ENCODE measurements around the gene PPARG.

The PPARG gene

DNA sequence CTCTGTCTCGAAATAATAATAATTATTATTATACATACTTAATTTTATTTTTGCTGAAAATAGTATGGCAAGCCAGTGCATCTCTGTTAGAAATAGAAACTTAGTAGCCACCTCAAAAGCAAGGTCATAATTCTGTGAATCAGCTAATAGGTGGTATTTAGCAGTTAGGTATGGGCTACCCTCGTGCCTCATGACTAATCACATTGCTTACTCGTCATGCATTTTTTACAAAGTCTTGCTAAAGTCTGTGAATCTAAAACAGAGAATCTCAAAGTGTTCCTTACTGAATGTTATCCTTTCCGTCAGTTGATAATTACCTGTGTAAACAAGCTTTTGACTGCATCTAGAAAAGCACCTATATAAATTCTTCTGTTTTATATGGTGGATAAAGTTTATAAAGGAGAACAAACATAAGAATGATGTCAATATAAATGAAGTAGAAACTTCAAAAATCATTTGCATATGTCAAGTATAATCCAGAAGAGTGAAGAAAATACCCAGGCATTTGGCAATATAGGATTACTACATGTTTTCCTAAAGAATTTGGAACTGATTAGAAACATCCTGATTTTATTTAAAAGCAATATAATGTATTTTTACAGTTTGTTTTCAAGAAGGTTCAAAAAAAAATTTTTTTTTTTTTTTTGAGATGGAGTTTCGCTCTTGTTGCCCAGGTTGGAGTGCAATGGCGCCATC is 6.2 kb downstream of the PPARG start:
- H3K4me1 ChIP-seq (ENCODE audit: control insufficient read depth, insufficient read depth, low read length): peaks cover 8% of the 10 kb centered on the region; the same call in 1 of the 2 replicates
- H3K9ac ChIP-seq (ENCODE audit: low read depth, low read length): no peak overlapping the region
- H3K9me3 ChIP-seq (ENCODE audit: control insufficient read depth, insufficient read depth, low read length): no peaks in the 10 kb centered on the region
- H3K4me3 ChIP-seq (ENCODE audit: low read depth, low read length): no peak overlapping the region
- H3K36me3 ChIP-seq (ENCODE audit: control insufficient read depth, insufficient read depth, low read length): no peaks in the 10 kb centered on the region
- peaks cover 36% of the 10 kb centered on the region for H3K27me3 ChIP-seq (ENCODE audit: control insufficient read depth, insufficient read depth, low read length)
- H3K27ac ChIP-seq (ENCODE audit: low read depth, low read length): no peak overlapping the region

DNA sequence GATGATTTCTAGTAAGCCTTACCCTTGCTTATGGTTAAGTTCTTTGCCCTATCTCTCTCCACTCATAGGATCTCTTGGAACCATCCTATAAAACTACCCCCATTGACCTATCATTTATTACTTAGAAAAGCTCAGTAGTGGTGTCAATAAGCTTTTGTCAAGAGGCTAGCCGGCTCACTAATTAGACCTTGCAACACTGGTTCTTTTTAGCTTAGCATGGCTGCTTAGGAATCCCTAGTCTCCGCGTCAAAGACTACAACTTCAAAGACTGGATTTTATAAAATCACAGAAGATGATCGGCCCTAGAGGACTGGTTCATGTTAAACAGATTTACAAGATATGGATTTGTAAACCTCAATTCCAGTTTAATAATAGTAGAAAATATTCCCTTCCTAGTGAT is 7.6 kb downstream of the PPARG start:
- Histone ChIP-seq H3K9ac (ENCODE audit: low read depth, low read length) (no peak overlapping the region), H3K4me3 (ENCODE audit: low read depth, low read length) (no peak overlapping the region), H3K4me1 (ENCODE audit: control insufficient read depth, insufficient read depth, low read length) (peaks cover 8% of the 10 kb centered on the region; the same call in 1 of the 2 replicates), H3K36me3 (ENCODE audit: control insufficient read depth, insufficient read depth, low read length) (no peaks in the 10 kb centered on the region), H3K9me3 (ENCODE audit: control insufficient read depth, insufficient read depth, low read length) (no peaks in the 10 kb centered on the region), H3K27me3 (ENCODE audit: control insufficient read depth, insufficient read depth, low read length) (peaks cover 21% of the 10 kb centered on the region), H3K27ac (ENCODE audit: low read depth, low read length) (no peak overlapping the region)

DNA sequence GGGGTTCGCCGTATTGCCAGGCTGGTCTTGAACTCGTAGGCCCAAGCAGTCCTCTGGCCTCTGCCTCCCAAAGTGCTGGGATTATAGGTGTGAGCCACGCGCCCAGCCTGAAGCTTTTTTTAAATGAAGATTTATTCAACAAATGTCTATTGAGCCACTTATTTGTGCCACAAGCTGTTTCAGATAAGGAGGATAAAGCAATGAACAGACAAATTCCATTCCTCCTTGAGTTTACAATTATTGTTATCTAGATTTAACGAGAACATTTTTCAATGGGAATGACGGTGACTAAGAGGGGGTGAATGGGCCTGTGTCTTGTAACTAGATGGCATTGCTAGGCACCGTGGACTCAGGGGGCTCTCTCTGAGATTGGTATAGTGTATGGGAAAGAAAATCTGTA is 10.2 kb downstream of the PPARG start:
- Histone ChIP-seq H3K27me3 (ENCODE audit: control insufficient read depth, insufficient read depth, low read length) (no peaks in the 10 kb centered on the region; the same call in 1 of the 2 replicates), H3K9me3 (ENCODE audit: control insufficient read depth, insufficient read depth, low read length) (no peaks in the 10 kb centered on the region), H3K36me3 (ENCODE audit: control insufficient read depth, insufficient read depth, low read length) (no peaks in the 10 kb centered on the region), H3K9ac (ENCODE audit: low read depth, low read length) (no peak overlapping the region), H3K4me3 (ENCODE audit: low read depth, low read length) (no peak overlapping the region), H3K4me1 (ENCODE audit: control insufficient read depth, insufficient read depth, low read length) (peaks cover 3% of the 10 kb centered on the region; the same call in 1 of the 2 replicates), H3K27ac (ENCODE audit: low read depth, low read length) (no peak overlapping the region)

DNA sequence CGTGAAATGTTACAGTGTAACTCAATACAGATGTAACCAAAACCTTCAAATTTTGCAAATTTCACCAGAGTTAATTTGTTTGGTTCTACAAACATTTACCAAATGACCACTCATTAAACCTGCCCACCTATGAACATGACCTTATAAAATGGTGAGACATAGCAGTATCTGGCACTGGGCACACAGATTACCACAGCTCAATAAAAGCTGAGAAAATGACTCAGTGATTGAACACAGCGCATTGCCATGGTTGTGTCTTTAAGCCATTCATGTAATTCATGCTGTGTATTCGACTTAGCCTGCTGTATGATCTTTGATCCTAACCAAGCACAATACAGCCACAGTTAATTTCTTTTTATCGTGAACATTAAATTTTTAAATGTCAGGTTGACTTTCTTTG is 11.3 kb downstream of the PPARG start:
- H3K27me3 ChIP-seq (ENCODE audit: control insufficient read depth, insufficient read depth, low read length): no peaks in the 10 kb centered on the region
- no peaks in the 10 kb centered on the region for H3K4me1 ChIP-seq (ENCODE audit: control insufficient read depth, insufficient read depth, low read length)
- H3K4me3 ChIP-seq (ENCODE audit: low read depth, low read length): no peak overlapping the region
- H3K36me3 ChIP-seq (ENCODE audit: control insufficient read depth, insufficient read depth, low read length): no peaks in the 10 kb centered on the region
- no peak overlapping the region for H3K27ac ChIP-seq (ENCODE audit: low read depth, low read length)
- H3K9me3 ChIP-seq (ENCODE audit: control insufficient read depth, insufficient read depth, low read length): no peaks in the 10 kb centered on the region
- H3K9ac ChIP-seq (ENCODE audit: low read depth, low read length): no peak overlapping the region

DNA sequence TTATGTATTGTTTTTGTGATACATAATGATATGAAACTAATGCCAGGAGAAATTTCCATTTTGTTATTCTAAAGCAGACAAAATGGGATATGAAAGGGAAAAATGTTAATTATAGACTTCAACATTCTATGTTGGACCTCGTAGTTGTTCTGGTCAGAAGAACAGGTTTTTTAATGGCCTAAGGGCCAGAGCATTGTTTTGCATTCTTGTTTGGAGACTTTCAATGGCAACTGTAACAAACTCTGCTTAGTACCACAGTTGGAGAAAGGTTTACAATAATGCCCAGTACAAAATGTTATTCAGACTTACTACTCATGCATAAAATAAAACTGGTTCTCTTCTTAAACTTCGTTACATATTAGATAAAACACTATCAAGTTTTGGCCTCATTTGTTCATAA is 12.2 kb downstream of the PPARG start:
- Histone ChIP-seq H3K4me1 (ENCODE audit: control insufficient read depth, insufficient read depth, low read length) (no peaks in the 10 kb centered on the region), H3K9ac (ENCODE audit: low read depth, low read length) (no peak overlapping the region), H3K9me3 (ENCODE audit: control insufficient read depth, insufficient read depth, low read length) (no peaks in the 10 kb centered on the region), H3K36me3 (ENCODE audit: control insufficient read depth, insufficient read depth, low read length) (no peaks in the 10 kb centered on the region), H3K4me3 (ENCODE audit: low read depth, low read length) (no peak overlapping the region), H3K27me3 (ENCODE audit: control insufficient read depth, insufficient read depth, low read length) (no peaks in the 10 kb centered on the region), H3K27ac (ENCODE audit: low read depth, low read length) (no peak overlapping the region)

DNA sequence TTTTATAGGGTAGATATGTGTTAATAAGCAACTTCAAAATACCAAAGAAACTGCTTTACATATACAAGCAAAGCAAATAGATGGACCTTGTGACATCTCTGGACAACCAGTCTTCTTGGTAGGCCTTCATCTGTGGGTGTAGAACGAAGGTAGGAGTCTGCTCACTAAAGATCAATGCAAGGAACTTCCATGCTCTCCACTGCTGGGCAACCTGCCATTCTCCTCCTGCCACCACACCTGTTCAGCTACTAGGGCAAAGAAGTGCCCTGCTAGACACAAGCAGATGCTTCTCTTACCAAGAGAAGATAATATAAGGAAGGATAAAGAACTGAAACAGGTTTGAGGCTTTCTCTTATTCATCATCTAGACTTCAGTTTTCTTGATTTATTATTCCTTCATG is 12.6 kb downstream of the PPARG start:
- no peaks in the 10 kb centered on the region for H3K27me3 ChIP-seq (ENCODE audit: control insufficient read depth, insufficient read depth, low read length)
- H3K27ac ChIP-seq (ENCODE audit: low read depth, low read length): no peak overlapping the region
- H3K36me3 ChIP-seq (ENCODE audit: control insufficient read depth, insufficient read depth, low read length): no peaks in the 10 kb centered on the region
- no peak overlapping the region for H3K4me3 ChIP-seq (ENCODE audit: low read depth, low read length)
- no peaks in the 10 kb centered on the region for H3K4me1 ChIP-seq (ENCODE audit: control insufficient read depth, insufficient read depth, low read length)
- no peaks in the 10 kb centered on the region for H3K9me3 ChIP-seq (ENCODE audit: control insufficient read depth, insufficient read depth, low read length)
- no peak overlapping the region for H3K9ac ChIP-seq (ENCODE audit: low read depth, low read length)

DNA sequence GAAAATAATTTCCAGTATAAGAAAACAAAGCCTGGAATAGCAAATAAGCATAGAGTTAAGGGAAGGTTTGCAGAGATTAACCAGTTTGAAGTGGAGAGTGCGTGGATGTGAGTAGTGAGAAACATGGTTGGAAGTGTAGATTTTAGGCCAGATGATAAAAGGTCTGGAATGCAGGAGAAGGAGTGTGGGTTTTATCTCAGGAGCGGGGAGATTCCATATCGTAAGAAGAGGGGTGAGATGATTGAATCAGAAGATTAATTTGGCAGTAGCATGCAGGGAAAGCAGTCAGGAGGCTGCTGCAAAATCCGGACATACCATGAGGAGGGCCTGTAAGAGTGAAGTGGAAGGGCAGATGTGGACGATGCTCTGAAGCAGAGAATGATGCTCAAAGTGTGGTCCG is 13.7 kb downstream of the PPARG start:
- no peak overlapping the region for H3K9ac ChIP-seq (ENCODE audit: low read depth, low read length)
- H3K9me3 ChIP-seq (ENCODE audit: control insufficient read depth, insufficient read depth, low read length): no peaks in the 10 kb centered on the region
- no peaks in the 10 kb centered on the region for H3K36me3 ChIP-seq (ENCODE audit: control insufficient read depth, insufficient read depth, low read length)
- H3K4me1 ChIP-seq (ENCODE audit: control insufficient read depth, insufficient read depth, low read length): no peaks in the 10 kb centered on the region
- no peak overlapping the region for H3K27ac ChIP-seq (ENCODE audit: low read depth, low read length)
- H3K4me3 ChIP-seq (ENCODE audit: low read depth, low read length): no peak overlapping the region
- no peaks in the 10 kb centered on the region for H3K27me3 ChIP-seq (ENCODE audit: control insufficient read depth, insufficient read depth, low read length)

DNA sequence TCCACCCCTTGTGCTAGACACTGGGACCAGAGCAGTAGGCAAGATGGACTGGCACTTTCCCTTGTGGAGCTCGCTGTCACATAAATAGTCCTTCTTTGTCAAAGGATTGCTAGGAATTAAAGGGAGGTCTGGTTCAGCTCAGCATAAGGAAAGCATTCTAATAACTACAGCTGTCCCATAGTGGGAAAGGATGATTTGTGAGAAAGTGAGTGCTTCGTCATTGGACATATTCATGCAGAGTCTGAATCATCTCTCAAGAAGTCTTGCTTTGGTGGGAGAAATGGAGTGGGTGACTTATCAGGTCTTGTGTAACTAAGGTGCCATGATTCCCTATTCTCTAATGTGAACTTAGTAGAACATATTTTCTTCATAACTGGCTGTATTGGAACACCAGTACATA is 14.7 kb downstream of the PPARG start:
- Histone ChIP-seq H3K27ac (ENCODE audit: low read depth, low read length) (no peak overlapping the region), H3K9ac (ENCODE audit: low read depth, low read length) (no peak overlapping the region), H3K27me3 (ENCODE audit: control insufficient read depth, insufficient read depth, low read length) (no peaks in the 10 kb centered on the region), H3K4me3 (ENCODE audit: low read depth, low read length) (no peak overlapping the region), H3K9me3 (ENCODE audit: control insufficient read depth, insufficient read depth, low read length) (no peaks in the 10 kb centered on the region), H3K4me1 (ENCODE audit: control insufficient read depth, insufficient read depth, low read length) (no peaks in the 10 kb centered on the region), H3K36me3 (ENCODE audit: control insufficient read depth, insufficient read depth, low read length) (no peaks in the 10 kb centered on the region)

DNA sequence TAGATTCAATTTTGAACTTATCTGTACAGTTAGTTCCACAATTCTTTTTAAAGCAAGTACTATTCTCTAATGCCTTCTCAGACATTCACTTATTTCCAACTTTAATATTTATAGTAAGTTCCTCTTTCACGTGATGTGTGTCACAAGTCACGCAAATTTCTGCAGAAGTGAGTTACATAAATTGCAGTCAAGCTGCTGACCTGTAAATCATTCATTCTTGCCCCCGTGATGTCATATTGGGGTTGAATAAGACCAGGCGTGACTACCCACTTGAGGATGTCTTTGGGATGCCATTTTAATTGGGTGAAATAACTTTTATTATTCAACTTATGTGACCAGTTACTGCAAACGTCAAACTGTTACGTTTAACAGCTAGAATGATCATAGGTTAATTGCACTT is 15.1 kb downstream of the PPARG start:
- H3K36me3 ChIP-seq (ENCODE audit: control insufficient read depth, insufficient read depth, low read length): no peaks in the 10 kb centered on the region
- H3K4me3 ChIP-seq (ENCODE audit: low read depth, low read length): no peak overlapping the region
- H3K9me3 ChIP-seq (ENCODE audit: control insufficient read depth, insufficient read depth, low read length): no peaks in the 10 kb centered on the region
- no peaks in the 10 kb centered on the region for H3K4me1 ChIP-seq (ENCODE audit: control insufficient read depth, insufficient read depth, low read length)
- no peak overlapping the region for H3K9ac ChIP-seq (ENCODE audit: low read depth, low read length)
- no peak overlapping the region for H3K27ac ChIP-seq (ENCODE audit: low read depth, low read length)
- no peaks in the 10 kb centered on the region for H3K27me3 ChIP-seq (ENCODE audit: control insufficient read depth, insufficient read depth, low read length)

DNA sequence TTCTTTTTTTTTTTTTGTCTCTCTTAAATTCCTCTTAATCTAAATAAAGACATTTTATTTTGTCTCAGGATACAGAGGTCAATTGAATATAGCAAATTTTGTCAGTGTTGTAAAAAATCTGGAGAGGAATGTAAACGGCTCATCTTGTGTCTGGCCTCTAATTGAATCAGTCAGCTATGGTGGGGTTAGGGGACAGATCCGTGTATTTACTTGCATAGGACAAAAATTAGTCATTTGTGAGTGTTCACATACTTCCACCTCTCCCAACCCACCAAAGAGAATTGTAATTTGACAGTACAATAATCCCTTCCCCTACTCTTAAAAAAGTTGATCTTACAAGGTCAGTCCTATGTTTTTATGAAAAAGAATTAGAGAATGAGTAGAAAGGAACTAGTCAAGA is 18.3 kb downstream of the PPARG start:
- no peak overlapping the region for H3K9ac ChIP-seq (ENCODE audit: low read depth, low read length)
- no peak overlapping the region for H3K27ac ChIP-seq (ENCODE audit: low read depth, low read length)
- H3K36me3 ChIP-seq (ENCODE audit: control insufficient read depth, insufficient read depth, low read length): no peaks in the 10 kb centered on the region
- no peak overlapping the region for H3K4me3 ChIP-seq (ENCODE audit: low read depth, low read length)
- no peaks in the 10 kb centered on the region for H3K9me3 ChIP-seq (ENCODE audit: control insufficient read depth, insufficient read depth, low read length)
- no peaks in the 10 kb centered on the region for H3K27me3 ChIP-seq (ENCODE audit: control insufficient read depth, insufficient read depth, low read length)
- no peaks in the 10 kb centered on the region for H3K4me1 ChIP-seq (ENCODE audit: control insufficient read depth, insufficient read depth, low read length)

DNA sequence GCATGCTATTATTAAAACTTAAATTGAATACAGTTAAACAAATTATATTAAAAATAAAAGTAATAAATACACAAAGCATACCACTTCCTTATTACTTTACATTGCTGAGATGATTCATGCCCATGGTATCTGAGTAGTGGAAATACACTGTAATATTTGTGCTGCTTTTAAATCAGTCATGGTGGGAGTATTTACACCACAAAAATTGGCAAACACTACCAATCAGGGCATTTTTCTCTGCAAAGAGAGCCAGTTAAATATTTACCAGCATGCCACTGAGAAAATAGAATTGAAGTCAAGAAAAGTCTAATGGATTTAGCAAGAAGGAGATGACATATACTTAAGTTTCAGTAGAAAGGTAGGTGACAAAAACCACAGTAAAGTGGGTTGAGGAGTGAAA is 19.6 kb downstream of the PPARG start:
- no peaks in the 10 kb centered on the region for H3K27me3 ChIP-seq (ENCODE audit: control insufficient read depth, insufficient read depth, low read length)
- no peak overlapping the region for H3K27ac ChIP-seq (ENCODE audit: low read depth, low read length)
- no peaks in the 10 kb centered on the region for H3K9me3 ChIP-seq (ENCODE audit: control insufficient read depth, insufficient read depth, low read length)
- no peaks in the 10 kb centered on the region for H3K36me3 ChIP-seq (ENCODE audit: control insufficient read depth, insufficient read depth, low read length)
- no peak overlapping the region for H3K9ac ChIP-seq (ENCODE audit: low read depth, low read length)
- no peaks in the 10 kb centered on the region for H3K4me1 ChIP-seq (ENCODE audit: control insufficient read depth, insufficient read depth, low read length)
- no peak overlapping the region for H3K4me3 ChIP-seq (ENCODE audit: low read depth, low read length)

Data from HUES48 (cell line).